IgD-negative memory B cell (primary cell): ENCODE measurements around the gene IGF1R. TPM values are rescaled to one million over a fixed set of nuclear protein-coding genes. Genes with fewer than 3 reads are reported as not detected.

Experiments used
- H3K27ac Mint-ChIP-seq, 3 donors: one replicate each; pipeline ENCODE4 v1.8.0; 2020 to 2022; ENCODE audit warnings: mild to moderate bottlenecking in 3 of 3, mixed read lengths in 3 of 3, moderate library complexity in 1 of 3
- H3K27me3 Mint-ChIP-seq: one replicate; pipeline ENCODE4 v1.8.0; 2021; ENCODE audit warnings: mixed read lengths
- H3K36me3 Mint-ChIP-seq: one replicate; pipeline ENCODE4 v1.8.0; 2020; ENCODE audit warnings: mild to moderate bottlenecking, mixed read lengths
- H3K4me1 Mint-ChIP-seq, 3 donors: one replicate each; pipeline ENCODE4 v1.8.0; 2020 to 2022; ENCODE audit warnings: mixed read lengths in 3 of 3, mild to moderate bottlenecking in 1 of 3
- H3K4me3 Mint-ChIP-seq, 4 donors: one replicate each; pipeline ENCODE4 v1.8.0; 2020 to 2022; ENCODE audit warnings: mild to moderate bottlenecking in 4 of 4, mixed read lengths in 4 of 4, moderate library complexity in 3 of 4
- H3K9me3 Mint-ChIP-seq, 3 donors: one replicate each; pipeline ENCODE4 v1.8.0; 2020 to 2021; ENCODE audit warnings: mixed read lengths in 3 of 3, mild to moderate bottlenecking in 1 of 3
- polyA plus RNA-seq: library from polyadenylated mRNA; unstranded; fragments of 300-500 nt; fragmentation: Illumina TruSeq; gene quantifications from one replicate; pipeline ENCODE4 v1.2.3, GENCODE V29; 2021

IGF1R gene
- polyA plus RNA-seq, 1 donor from 2014 or later = 1.8 TPM

GRCh38 chr15:98937413-98938104 lies 289.2 kb downstream of the IGF1R start:
- Mint-ChIP-seq H3K27ac (no peak overlapping the region), H3K4me1 (no peaks in the 10 kb centered on the region), H3K36me3 (peaks cover 4% of the 10 kb centered on the region)

GRCh38 chr15:98938105-98938417 lies 289.7 kb downstream of the IGF1R start:
- H3K4me1 Mint-ChIP-seq = no peaks in the 10 kb centered on the region
- peaks cover 4% of the 10 kb centered on the region for H3K36me3 Mint-ChIP-seq
- H3K27me3 Mint-ChIP-seq = no peaks in the 10 kb centered on the region
- H3K4me3 Mint-ChIP-seq = no peak overlapping the region
- no peaks in the 10 kb centered on the region for H3K9me3 Mint-ChIP-seq
- H3K27ac Mint-ChIP-seq = no peak overlapping the region

More at GRCh38 chr15:98937413-98938104, 289.2 kb downstream of the IGF1R start:
- Mint-ChIP-seq H3K9me3 (no peaks in the 10 kb centered on the region), H3K27me3 (no peaks in the 10 kb centered on the region), H3K4me3 (no peak overlapping the region)

GRCh38 chr15:98938799-98939198 lies 290.5 kb downstream of the IGF1R start:
- peaks cover 4% of the 10 kb centered on the region for H3K36me3 Mint-ChIP-seq
- no peaks in the 10 kb centered on the region for H3K9me3 Mint-ChIP-seq

GRCh38 chr15:98939311-98940080 lies 291.2 kb downstream of the IGF1R start:
- Mint-ChIP-seq H3K27ac (no peak overlapping the region), H3K4me3 (no peak overlapping the region), H3K9me3 (no peaks in the 10 kb centered on the region), H3K4me1 (no peaks in the 10 kb centered on the region), H3K36me3 (peaks cover 4% of the 10 kb centered on the region), H3K27me3 (no peaks in the 10 kb centered on the region)

More at GRCh38 chr15:98938799-98939198, 290.5 kb downstream of the IGF1R start:
- Mint-ChIP-seq H3K4me1 (no peaks in the 10 kb centered on the region), H3K4me3 (no peak overlapping the region), H3K27me3 (no peaks in the 10 kb centered on the region), H3K27ac (no peak overlapping the region)

- H3K4me1 Mint-ChIP-seq = no peaks in the 10 kb centered on the region
- H3K27me3 Mint-ChIP-seq = no peaks in the 10 kb centered on the region
- no peak overlapping the region for H3K4me3 Mint-ChIP-seq
- peaks cover 7% of the 10 kb centered on the region for H3K36me3 Mint-ChIP-seq
- no peak overlapping the region for H3K27ac Mint-ChIP-seq
- no peaks in the 10 kb centered on the region for H3K9me3 Mint-ChIP-seq
These were observed 293.4 kb downstream of the IGF1R start for GRCh38 chr15:98941595-98942255.

GRCh38 chr15:98942431-98942830 lies 294.1 kb downstream of the IGF1R start:
- H3K9me3 Mint-ChIP-seq = no peaks in the 10 kb centered on the region
- H3K36me3 Mint-ChIP-seq = peaks cover 7% of the 10 kb centered on the region
- no peak overlapping the region for H3K4me3 Mint-ChIP-seq
- H3K4me1 Mint-ChIP-seq = no peaks in the 10 kb centered on the region
- H3K27me3 Mint-ChIP-seq = no peaks in the 10 kb centered on the region
- no peak overlapping the region for H3K27ac Mint-ChIP-seq

- Mint-ChIP-seq H3K27ac (no peak overlapping the region), H3K9me3 (no peaks in the 10 kb centered on the region), H3K36me3 (peaks cover 7% of the 10 kb centered on the region), H3K4me1 (no peaks in the 10 kb centered on the region), H3K4me3 (no peak overlapping the region), H3K27me3 (no peaks in the 10 kb centered on the region)
These were observed 294.7 kb downstream of the IGF1R start for GRCh38 chr15:98943051-98943508.

GRCh38 chr15:98943601-98944151 lies 295.3 kb downstream of the IGF1R start:
- no peak overlapping the region for H3K27ac Mint-ChIP-seq
- H3K4me3 Mint-ChIP-seq = no peak overlapping the region
- H3K27me3 Mint-ChIP-seq = no peaks in the 10 kb centered on the region
- peaks cover 7% of the 10 kb centered on the region for H3K36me3 Mint-ChIP-seq
- H3K4me1 Mint-ChIP-seq = no peaks in the 10 kb centered on the region
- no peaks in the 10 kb centered on the region for H3K9me3 Mint-ChIP-seq

GRCh38 chr15:98946301-98947255 lies 298.2 kb downstream of the IGF1R start:
- no peaks in the 10 kb centered on the region for H3K9me3 Mint-ChIP-seq
- no peaks in the 10 kb centered on the region for H3K4me1 Mint-ChIP-seq
- peaks cover 3% of the 10 kb centered on the region for H3K36me3 Mint-ChIP-seq
- H3K27me3 Mint-ChIP-seq = no peaks in the 10 kb centered on the region
- H3K4me3 Mint-ChIP-seq = peak overlapping the region in 1 of 4 donors; percentile 39
- no peak overlapping the region for H3K27ac Mint-ChIP-seq

GRCh38 chr15:98948456-98948855 lies 300.1 kb downstream of the IGF1R start:
- Mint-ChIP-seq H3K36me3 (peaks cover 3% of the 10 kb centered on the region), H3K27me3 (no peaks in the 10 kb centered on the region), H3K27ac (no peak overlapping the region), H3K9me3 (no peaks in the 10 kb centered on the region), H3K4me1 (peaks cover 0 to 4% (median 2%) of the 10 kb centered on the region in 3 donors), H3K4me3 (no peak overlapping the region)

- peaks cover 3% of the 10 kb centered on the region for H3K36me3 Mint-ChIP-seq
- peaks cover 0 to 4% (median 2%) of the 10 kb centered on the region in 3 donors for H3K4me1 Mint-ChIP-seq
- H3K27ac Mint-ChIP-seq = no peak overlapping the region
- no peak overlapping the region for H3K4me3 Mint-ChIP-seq
- no peaks in the 10 kb centered on the region for H3K27me3 Mint-ChIP-seq
- no peaks in the 10 kb centered on the region for H3K9me3 Mint-ChIP-seq
These were observed 300.6 kb downstream of the IGF1R start for GRCh38 chr15:98948941-98949340.

- H3K27ac Mint-ChIP-seq = no peak overlapping the region
- peaks cover 3% of the 10 kb centered on the region for H3K36me3 Mint-ChIP-seq
- no peaks in the 10 kb centered on the region for H3K27me3 Mint-ChIP-seq
- no peaks in the 10 kb centered on the region for H3K9me3 Mint-ChIP-seq
- H3K4me3 Mint-ChIP-seq = no peak overlapping the region
- H3K4me1 Mint-ChIP-seq = peaks cover 0 to 4% (median 2%) of the 10 kb centered on the region in 3 donors
These were observed 301.3 kb downstream of the IGF1R start for GRCh38 chr15:98949624-98950023.

- Mint-ChIP-seq H3K4me3 (no peak overlapping the region), H3K4me1 (peaks cover 0 to 4% (median 2%) of the 10 kb centered on the region in 3 donors), H3K36me3 (no peaks in the 10 kb centered on the region), H3K27ac (no peak overlapping the region), H3K9me3 (no peaks in the 10 kb centered on the region), H3K27me3 (no peaks in the 10 kb centered on the region)
These were observed 301.9 kb downstream of the IGF1R start for GRCh38 chr15:98950248-98950647.

GRCh38 chr15:98951004-98951403 lies 302.7 kb downstream of the IGF1R start:
- peaks cover 0 to 4% (median 2%) of the 10 kb centered on the region in 3 donors for H3K4me1 Mint-ChIP-seq
- no peaks in the 10 kb centered on the region for H3K36me3 Mint-ChIP-seq
- no peaks in the 10 kb centered on the region for H3K27me3 Mint-ChIP-seq
- peak overlapping the region in 1 of 3 donors; percentile 53 for H3K27ac Mint-ChIP-seq
- no peak overlapping the region for H3K4me3 Mint-ChIP-seq
- no peaks in the 10 kb centered on the region for H3K9me3 Mint-ChIP-seq
